ENCODE data around the gene CHST15. TPM values are rescaled to one million over a fixed set of nuclear protein-coding genes. Genes with fewer than 3 reads are reported as not detected.

Gene CHST15
- total and polyA plus RNA-seq, 2 of the 13 experiments (the other 11 are each of a cell fraction or from before 2014, with no cell fraction given): 1.4 to 94.7 TPM

- ATAC-seq: no peak
- Histone ChIP-seq H3K36me3 (replicated peaks in 1 of 2; ENCODE audit: control insufficient read depth in 1 of 2, insufficient read depth in 2 of 2, low read length in 2 of 2) (no peaks in the 10 kb centered on the region), H3K79me2 (ENCODE audit: insufficient read depth, low read length) (no peaks in the 10 kb centered on the region), H3K4me3 (replicated peaks in 1 of 3; ENCODE audit: insufficient read depth in 1 of 3, low read depth in 2 of 3, low read length in 3 of 3) (no peak overlapping the region), H4K20me1 (ENCODE audit: insufficient read depth, low read length) (no peaks in the 10 kb centered on the region), H3K9ac (ENCODE audit: insufficient read depth, low read depth, low read length) (no peak overlapping the region), H3K27ac (ENCODE audit: extremely low read length, insufficient read depth, low read length) (no peak overlapping the region), H3K4me2 (ENCODE audit: low read depth, low read length) (no peak overlapping the region), H3K27me3 (ENCODE audit: control insufficient read depth in 1 of 2, insufficient read depth in 2 of 2, low read length in 2 of 2) (peaks cover 0 to 4% of the 10 kb centered on the region in 2 experiments; a peak in 2 of 5 replicates), H3K4me1 (ENCODE audit: insufficient read depth, low read length) (no peaks in the 10 kb centered on the region), H3K9me3 (ENCODE audit: low read length) (no peaks in the 10 kb centered on the region), H2AFZ (ENCODE audit: low read length) (no peak overlapping the region)
- no peak for DNase-seq (ENCODE audit: low spot score)
- ChIA-PET CTCF (ENCODE audit: low intra/inter-chr PET ratio, low total read pairs) (no interaction called here), POLR2A (no interaction called here)
- 9% methylated on average over 2 of the region's 2 CpGs for WGBS (ENCODE audit: low lambda C conversion rate)
- FAIRE-seq: no peak
- BruUV-seq (replicated peaks): no TSS peak
- TF ChIP-seq, protein P1, sequence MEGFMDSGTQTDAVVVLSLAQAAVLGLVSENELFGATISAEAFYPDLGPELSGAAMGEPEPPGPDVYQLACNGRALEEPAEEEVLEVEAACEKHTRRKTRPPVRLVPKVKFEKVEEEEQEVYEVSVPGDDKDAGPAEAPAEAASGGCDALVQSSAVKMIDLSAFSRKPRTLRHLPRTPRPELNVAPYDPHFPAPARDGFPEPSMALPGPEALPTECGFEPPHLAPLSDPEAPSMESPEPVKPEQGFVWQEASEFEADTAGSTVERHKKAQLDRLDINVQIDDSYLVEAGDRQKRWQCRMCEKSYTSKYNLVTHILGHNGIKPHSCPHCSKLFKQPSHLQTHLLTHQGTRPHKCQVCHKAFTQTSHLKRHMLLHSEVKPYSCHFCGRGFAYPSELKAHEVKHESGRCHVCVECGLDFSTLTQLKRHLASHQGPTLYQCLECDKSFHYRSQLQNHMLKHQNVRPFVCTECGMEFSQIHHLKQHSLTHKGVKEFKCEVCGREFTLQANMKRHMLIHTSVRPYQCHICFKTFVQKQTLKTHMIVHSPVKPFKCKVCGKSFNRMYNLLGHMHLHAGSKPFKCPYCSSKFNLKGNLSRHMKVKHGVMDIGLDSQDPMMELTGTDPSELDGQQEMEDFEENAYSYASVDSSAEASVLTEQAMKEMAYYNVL (CRISPR knock-in tag; IDR thresholded peaks at IDR 0.05; ENCODE audit: borderline replicate concordance): no peak
- TF ChIP-seq ZFP82 (CRISPR knock-in tag; IDR thresholded peaks at IDR 0.05; ENCODE audit: borderline replicate concordance) (no peak), TCF7L2 (IDR thresholded peaks at IDR 0.05; ENCODE audit: low read depth, low read length) (no peak), MXI1 (IDR thresholded peaks at IDR 0.05; ENCODE audit: borderline replicate concordance, low read depth, low read length) (no peak), ZNF326 (CRISPR knock-in tag; IDR thresholded peaks at IDR 0.05; ENCODE audit: borderline replicate concordance) (no peak), HMG20B (CRISPR knock-in tag; conservative IDR thresholded peaks at IDR 0.05) (no peak), ZNF709 (CRISPR knock-in tag; IDR thresholded peaks at IDR 0.05) (no peak), KAT7 (CRISPR knock-in tag; IDR thresholded peaks at IDR 0.05; ENCODE audit: borderline replicate concordance) (no peak)
- TF ChIP-seq, protein P2, sequence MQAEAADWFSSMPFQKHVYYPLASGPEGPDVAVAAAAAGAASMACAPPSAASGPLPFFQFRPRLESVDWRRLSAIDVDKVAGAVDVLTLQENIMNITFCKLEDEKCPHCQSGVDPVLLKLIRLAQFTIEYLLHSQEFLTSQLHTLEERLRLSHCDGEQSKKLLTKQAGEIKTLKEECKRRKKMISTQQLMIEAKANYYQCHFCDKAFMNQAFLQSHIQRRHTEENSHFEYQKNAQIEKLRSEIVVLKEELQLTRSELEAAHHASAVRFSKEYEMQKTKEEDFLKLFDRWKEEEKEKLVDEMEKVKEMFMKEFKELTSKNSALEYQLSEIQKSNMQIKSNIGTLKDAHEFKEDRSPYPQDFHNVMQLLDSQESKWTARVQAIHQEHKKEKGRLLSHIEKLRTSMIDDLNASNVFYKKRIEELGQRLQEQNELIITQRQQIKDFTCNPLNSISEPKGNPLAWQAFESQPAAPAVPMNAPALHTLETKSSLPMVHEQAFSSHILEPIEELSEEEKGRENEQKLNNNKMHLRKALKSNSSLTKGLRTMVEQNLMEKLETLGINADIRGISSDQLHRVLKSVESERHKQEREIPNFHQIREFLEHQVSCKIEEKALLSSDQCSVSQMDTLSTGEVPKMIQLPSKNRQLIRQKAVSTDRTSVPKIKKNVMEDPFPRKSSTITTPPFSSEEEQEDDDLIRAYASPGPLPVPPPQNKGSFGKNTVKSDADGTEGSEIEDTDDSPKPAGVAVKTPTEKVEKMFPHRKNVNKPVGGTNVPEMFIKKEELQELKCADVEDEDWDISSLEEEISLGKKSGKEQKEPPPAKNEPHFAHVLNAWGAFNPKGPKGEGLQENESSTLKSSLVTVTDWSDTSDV (CRISPR knock-in tag; IDR thresholded peaks at IDR 0.05): no peak
- intact Hi-C loops (cut with micrococcal nuclease; ENCODE audit: unreplicated experiment): no loop called here
- in situ Hi-C loops (cut with HindIII; ENCODE audit: extremely low pct_ligation_motif_present, low pct_unique_long_range_greater_than_20kb): loop anchor here (25.0 kb wide), 1 partner anchor 274 kb away; no protein-coding TSS in a partner anchor
These were observed 104.7 kb downstream of the CHST15 start for GRCh38 chr10:123988694-123989093.

All from HepG2 (cell line).